ENCODE measurements around the gene CIITA.

DNA sequence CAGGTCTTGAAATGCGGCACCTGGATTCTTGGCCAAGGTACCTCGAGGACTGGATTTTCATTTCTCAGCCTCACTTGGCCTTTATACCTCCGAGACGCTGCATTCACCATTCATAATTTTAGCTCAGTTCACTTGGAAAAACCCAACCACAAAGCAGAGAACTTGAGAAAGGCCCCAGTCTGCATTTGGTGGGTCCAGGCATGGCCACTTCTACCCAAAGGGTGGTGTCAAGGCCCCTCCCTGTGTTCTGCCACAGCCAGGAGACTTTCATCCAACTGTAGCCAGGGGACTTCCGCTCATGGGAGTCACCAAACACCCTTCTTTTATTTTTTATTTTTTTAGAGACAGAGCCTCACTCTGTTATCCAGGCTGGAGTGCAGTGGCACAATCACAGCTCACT lies 43.7 kb upstream of the CIITA start:
- TF ChIP-seq, protein P1, sequence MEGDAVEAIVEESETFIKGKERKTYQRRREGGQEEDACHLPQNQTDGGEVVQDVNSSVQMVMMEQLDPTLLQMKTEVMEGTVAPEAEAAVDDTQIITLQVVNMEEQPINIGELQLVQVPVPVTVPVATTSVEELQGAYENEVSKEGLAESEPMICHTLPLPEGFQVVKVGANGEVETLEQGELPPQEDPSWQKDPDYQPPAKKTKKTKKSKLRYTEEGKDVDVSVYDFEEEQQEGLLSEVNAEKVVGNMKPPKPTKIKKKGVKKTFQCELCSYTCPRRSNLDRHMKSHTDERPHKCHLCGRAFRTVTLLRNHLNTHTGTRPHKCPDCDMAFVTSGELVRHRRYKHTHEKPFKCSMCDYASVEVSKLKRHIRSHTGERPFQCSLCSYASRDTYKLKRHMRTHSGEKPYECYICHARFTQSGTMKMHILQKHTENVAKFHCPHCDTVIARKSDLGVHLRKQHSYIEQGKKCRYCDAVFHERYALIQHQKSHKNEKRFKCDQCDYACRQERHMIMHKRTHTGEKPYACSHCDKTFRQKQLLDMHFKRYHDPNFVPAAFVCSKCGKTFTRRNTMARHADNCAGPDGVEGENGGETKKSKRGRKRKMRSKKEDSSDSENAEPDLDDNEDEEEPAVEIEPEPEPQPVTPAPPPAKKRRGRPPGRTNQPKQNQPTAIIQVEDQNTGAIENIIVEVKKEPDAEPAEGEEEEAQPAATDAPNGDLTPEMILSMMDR (IDR thresholded peaks at IDR 0.05; ENCODE audit: low read length) = no peak
- TF ChIP-seq EZH2 (IDR thresholded peaks at IDR 0.05; ENCODE audit: borderline replicate concordance, low read length) = no peak
